Adrenal gland (tissue), 12 donors: ENCODE measurements around the gene LCE2D. TPM values are rescaled to one million over a fixed set of nuclear protein-coding genes. Genes with fewer than 3 reads are reported as not detected.
"Not testable (repeated sequence)": the region's sequence is repeated elsewhere in the genome, so short reads cannot be mapped to it uniquely, and the experiment has no call there.

Source experiments
- DNase-seq, 7 donors: peaks; one replicate each; pipeline ENCODE4 v3.0.0-alpha.2; 2019 to 2020
- H3K27ac ChIP-seq, 5 donors: fragments of 200-600 bp; sonication (generic) in 4 of 5; 1 replicate in 3 of 5; 2 replicates in 2 of 5; pipeline versions ENCODE4 v1.5.1 to v1.8.0; 2016 to 2020; ENCODE audit warnings: mild to moderate bottlenecking in 1 of 5
- H3K27me3 ChIP-seq: fragments of 200-600 bp; 2 replicates; pipeline ENCODE4 v1.8.0; 2021
- H3K36me3 ChIP-seq, 2 donors: fragments of 200-600 bp; replicated peaks in 1 of 2; 1 replicate in 1 of 2; 2 replicates in 1 of 2; pipeline versions ENCODE4 v1.5.1 to v1.8.0; 2018 to 2022
- H3K4me1 ChIP-seq, 2 donors: fragments of 200-600 bp; replicated peaks in 1 of 2; 1 replicate in 1 of 2; 2 replicates in 1 of 2; pipeline versions ENCODE4 v1.5.1 to v1.8.0; 2018 to 2021
- H3K4me3 ChIP-seq, 4 donors: fragments of 200-600 bp; sonication (generic) in 3 of 4; one replicate each; pipeline ENCODE4 v1.5.1; 2016 to 2018
- H3K9me3 ChIP-seq, 3 donors: fragments of 200-600 bp; sonication (generic) in 1 of 3; replicated peaks in 1 of 3; 1 replicate in 2 of 3; 2 replicates in 1 of 3; pipeline versions ENCODE4 v1.5.1 to v1.8.0; 2016 to 2021
- POLR2A ChIP-seq, 2 donors: fragments of 450-650 bp; IDR thresholded peaks; one replicate each; pipeline ENCODE4 v1.6.1; 2017; ENCODE audit warnings: antibody characterized with exemption in 2 of 2, mild to moderate bottlenecking in 2 of 2, moderate library complexity in 1 of 2
- WGBS, 4 donors: extraction: QIAGEN DNeasy Blood & Tissue Kit in 2 of 4; methylation state at CpG; one replicate each; pipeline versions ENCODE4 v1.1.5 to v1.1.7; 2013 to 2017; 5-methylcytosine and 5-hydroxymethylcytosine counted together
- intact Hi-C, 2 donors: fragments of 100-400 bp; cut with DNase I; formaldehyde crosslinking; loops; one replicate each; pipeline versions ENCODE4 v1.14.1 to v1.15.0; 2022 to 2023
- polyA plus RNA-seq, 3 donors: library from polyadenylated mRNA; stranded (reverse); fragments of 200-250 nt in 2 of 3; fragments of 350-450 nt in 1 of 3; fragmentation: Illumina TruSeq in 1 of 3; extraction: RNeasy Lipid Tissue Mini Kit (QIAGEN cat#74804) in 1 of 3; gene quantifications; one replicate each; pipeline ENCODE4 v1.2.3, GENCODE V29; 2013 to 2014
- total RNA-seq, 9 donors: library from RNA; depleted of rRNA in 4 of 9; stranded (reverse); fragments of >200 nt in 4 of 9; fragments of 120-200 nt in 1 of 9; fragmentation: NEBNext Ultra II Directional in 1 of 9; extraction: Animal tissue kit (Norgen Biotek cat#: 25700) in 1 of 9; gene quantifications; one replicate each; pipeline versions ENCODE4 v1.1.0 to v1.2.4, GENCODE V29; 2013 to 2023
- TF ChIP-seq, protein P1 (sequence below), 6 experiments: fragments of 450-650 bp in 4 of 6; fragments of 200-600 bp in 2 of 6; sonication (generic) in 1 of 6; IDR thresholded peaks; 1 replicate in 5 of 6; 2 replicates in 1 of 6; pipeline versions ENCODE4 v1.5.1 to v1.8.0; 2016 to 2021; ENCODE audit warnings: antibody characterized with exemption in 6 of 6, mild to moderate bottlenecking in 2 of 6, moderate library complexity in 1 of 6
- donor health status: healthy with polysubstance abuse.
- donor health status: Bipolar disorder and iron deficiency.
- donor health status: DM: yes; HTN: yes; CAD: no.
- donor health status: DM: no; HTN: no; CAD: no.
- donor health status: DM: no; HTN: no; CAD: no.
- donor health status: DM: yes; HTN: yes; CAD: no.

LCE2D gene
- total and polyA plus RNA-seq, 12 donors = not detected

DNA sequence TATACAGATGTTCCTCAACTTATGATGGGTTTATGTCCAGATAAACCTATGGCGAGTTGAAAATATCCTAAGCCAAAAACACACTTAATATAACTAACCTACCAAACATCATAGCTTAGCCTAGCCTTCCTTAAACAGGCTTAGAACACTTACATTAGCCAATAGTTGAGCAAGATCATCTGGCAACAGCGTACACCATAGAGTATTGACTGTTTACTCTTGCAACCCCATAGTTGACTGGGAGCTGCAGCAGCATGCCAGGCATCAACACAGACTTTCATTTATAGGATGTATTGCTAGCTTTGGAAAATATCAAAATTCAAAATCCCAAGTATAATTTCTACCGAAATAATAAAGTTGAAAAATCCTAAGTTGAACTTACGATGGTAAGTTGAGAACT lies 5.5 kb upstream of the LCE2D start:
- Histone ChIP-seq H3K27ac (no peak overlapping the region), H3K27me3 (peaks cover 3% of the 10 kb centered on the region), H3K4me3 (no peak overlapping the region), H3K36me3 (no peaks in the 10 kb centered on the region), H3K4me1 (no peaks in the 10 kb centered on the region), H3K9me3 (no peaks in the 10 kb centered on the region)
- WGBS, 4 donors = 76 to 88% (median 82%) methylated on average over 4 of the region's 4 CpGs
- TF ChIP-seq, protein P1, sequence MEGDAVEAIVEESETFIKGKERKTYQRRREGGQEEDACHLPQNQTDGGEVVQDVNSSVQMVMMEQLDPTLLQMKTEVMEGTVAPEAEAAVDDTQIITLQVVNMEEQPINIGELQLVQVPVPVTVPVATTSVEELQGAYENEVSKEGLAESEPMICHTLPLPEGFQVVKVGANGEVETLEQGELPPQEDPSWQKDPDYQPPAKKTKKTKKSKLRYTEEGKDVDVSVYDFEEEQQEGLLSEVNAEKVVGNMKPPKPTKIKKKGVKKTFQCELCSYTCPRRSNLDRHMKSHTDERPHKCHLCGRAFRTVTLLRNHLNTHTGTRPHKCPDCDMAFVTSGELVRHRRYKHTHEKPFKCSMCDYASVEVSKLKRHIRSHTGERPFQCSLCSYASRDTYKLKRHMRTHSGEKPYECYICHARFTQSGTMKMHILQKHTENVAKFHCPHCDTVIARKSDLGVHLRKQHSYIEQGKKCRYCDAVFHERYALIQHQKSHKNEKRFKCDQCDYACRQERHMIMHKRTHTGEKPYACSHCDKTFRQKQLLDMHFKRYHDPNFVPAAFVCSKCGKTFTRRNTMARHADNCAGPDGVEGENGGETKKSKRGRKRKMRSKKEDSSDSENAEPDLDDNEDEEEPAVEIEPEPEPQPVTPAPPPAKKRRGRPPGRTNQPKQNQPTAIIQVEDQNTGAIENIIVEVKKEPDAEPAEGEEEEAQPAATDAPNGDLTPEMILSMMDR (IDR thresholded peaks at IDR 0.05) = no peak
- no peak for TF ChIP-seq POLR2A (IDR thresholded peaks at IDR 0.05)
- no peak for DNase-seq
- intact Hi-C loops = no loop called here

DNA sequence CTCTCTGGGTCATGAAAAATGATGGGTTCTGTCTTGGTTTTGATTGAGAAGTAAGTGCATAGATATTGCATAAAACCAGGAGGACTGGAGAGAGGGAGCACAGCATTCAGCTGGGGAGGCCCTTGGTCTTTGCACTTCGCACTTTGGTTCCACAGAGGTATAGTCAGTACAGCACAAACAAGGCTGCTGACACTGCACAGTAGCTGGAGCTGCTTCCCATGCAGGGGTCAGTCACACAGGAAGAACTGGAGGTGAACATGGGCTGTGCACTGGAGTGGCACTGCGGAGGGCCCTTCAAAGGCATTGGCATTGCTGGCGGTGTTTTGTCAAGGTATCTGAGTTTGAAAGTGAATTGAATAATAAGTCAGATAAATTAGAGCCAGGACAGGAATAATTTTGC lies 4.5 kb upstream of the LCE2D start:
- H3K27ac ChIP-seq = no peak overlapping the region
- intact Hi-C loops = no loop called here
- no peak overlapping the region for H3K4me3 ChIP-seq
- WGBS, 4 donors = 83 to 93% (median 87%) methylated on average over 3 of the region's 3 CpGs
- no peak for TF ChIP-seq POLR2A (IDR thresholded peaks at IDR 0.05)
- TF ChIP-seq, protein P1 (IDR thresholded peaks at IDR 0.05) = no peak
- no peaks in the 10 kb centered on the region for H3K4me1 ChIP-seq
- H3K36me3 ChIP-seq = no peaks in the 10 kb centered on the region
- H3K27me3 ChIP-seq = peaks cover 3% of the 10 kb centered on the region
- H3K9me3 ChIP-seq = no peaks in the 10 kb centered on the region
- no peak for DNase-seq

DNA sequence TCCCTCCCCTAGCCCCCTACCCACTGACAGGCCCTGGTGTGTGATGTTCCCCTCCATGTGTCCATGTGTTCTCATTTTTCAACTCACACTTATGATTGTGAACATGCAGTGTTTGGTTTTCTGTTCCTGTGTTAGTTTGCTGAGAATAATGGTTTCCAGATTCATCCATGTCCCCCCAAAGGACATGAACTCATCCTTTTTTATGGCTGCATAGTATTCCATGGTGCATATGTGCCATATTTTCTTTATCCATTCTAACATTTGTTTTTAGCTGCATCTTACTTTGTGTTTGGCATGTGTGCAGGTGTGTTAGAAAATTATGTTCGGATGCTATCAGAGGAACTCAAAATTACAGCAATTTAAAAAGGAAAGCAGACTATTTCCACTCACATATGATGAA lies 3.0 kb downstream of the LCE2D start:
- intact Hi-C loops, H3K27me3 ChIP-seq, H3K4me1 ChIP-seq, H3K4me3 ChIP-seq, H3K9me3 ChIP-seq, H3K36me3 ChIP-seq, DNase-seq, H3K27ac ChIP-seq: not testable (repeated sequence)
- 84 to 90% (median 88%) methylated on average over 1 of the region's 1 CpG for WGBS, 4 donors

DNA sequence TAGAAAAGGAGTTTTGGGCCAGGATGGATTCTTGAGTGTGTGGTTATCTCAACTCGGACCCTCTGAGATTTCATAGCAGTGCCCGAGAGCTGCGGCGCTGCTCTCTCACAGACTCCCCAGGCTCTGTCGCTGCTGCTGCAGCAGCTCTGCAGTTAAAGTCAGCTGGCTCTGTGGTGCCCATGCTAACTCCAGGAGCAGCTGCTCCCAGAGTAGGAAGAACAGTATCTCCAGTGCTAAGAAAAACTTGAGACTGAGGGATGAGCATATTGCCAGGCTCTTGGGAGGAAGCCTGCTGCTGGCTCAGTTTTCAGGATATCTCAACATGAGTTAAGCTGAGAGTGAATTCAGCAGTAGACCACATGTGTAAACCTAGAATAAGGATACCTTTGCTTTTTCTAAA lies 4.5 kb downstream of the LCE2D start:
- Histone ChIP-seq H3K9me3 (no peaks in the 10 kb centered on the region), H3K27ac (no peak overlapping the region), H3K4me3 (no peak overlapping the region), H3K27me3 (no peaks in the 10 kb centered on the region), H3K4me1 (no peaks in the 10 kb centered on the region), H3K36me3 (no peaks in the 10 kb centered on the region)
- TF ChIP-seq, protein P1 (IDR thresholded peaks at IDR 0.05) = no peak
- no peak for TF ChIP-seq POLR2A (IDR thresholded peaks at IDR 0.05)
- DNase-seq = no peak
- WGBS, 4 donors = 80 to 93% (median 83%) methylated on average over 5 of the region's 5 CpGs
- intact Hi-C loops = no loop called here

DNA sequence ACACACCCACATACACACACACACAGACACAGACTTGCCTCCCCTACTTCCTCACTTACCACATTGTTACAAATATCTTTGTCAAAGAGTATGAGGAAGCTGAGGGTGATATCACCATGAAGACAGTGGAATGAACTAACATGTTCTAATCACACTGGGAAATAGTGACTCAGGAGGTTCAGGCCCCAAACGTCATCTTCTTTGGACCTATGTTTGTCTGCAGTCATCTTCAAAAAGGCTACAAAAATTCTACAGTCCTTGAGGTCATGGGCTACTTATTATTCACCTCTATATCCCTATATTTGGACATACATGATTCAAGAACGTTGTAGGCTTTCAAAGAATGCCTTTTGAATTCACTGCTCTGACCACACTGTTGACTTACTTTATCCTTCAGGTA lies 9.8 kb downstream of the LCE2D start:
- H3K4me1 ChIP-seq = no peaks in the 10 kb centered on the region
- WGBS, 4 donors = 39 to 46% (median 42%) methylated on average over 2 of the region's 2 CpGs
- H3K9me3 ChIP-seq = no peaks in the 10 kb centered on the region
- H3K4me3 ChIP-seq = no peak overlapping the region
- intact Hi-C loops = no loop called here
- H3K36me3 ChIP-seq = no peaks in the 10 kb centered on the region
- TF ChIP-seq POLR2A (IDR thresholded peaks at IDR 0.05) = no peak
- TF ChIP-seq, protein P1 (IDR thresholded peaks at IDR 0.05) = no peak
- H3K27me3 ChIP-seq = no peaks in the 10 kb centered on the region
- H3K27ac ChIP-seq = no peak overlapping the region
- no peak for DNase-seq

DNA sequence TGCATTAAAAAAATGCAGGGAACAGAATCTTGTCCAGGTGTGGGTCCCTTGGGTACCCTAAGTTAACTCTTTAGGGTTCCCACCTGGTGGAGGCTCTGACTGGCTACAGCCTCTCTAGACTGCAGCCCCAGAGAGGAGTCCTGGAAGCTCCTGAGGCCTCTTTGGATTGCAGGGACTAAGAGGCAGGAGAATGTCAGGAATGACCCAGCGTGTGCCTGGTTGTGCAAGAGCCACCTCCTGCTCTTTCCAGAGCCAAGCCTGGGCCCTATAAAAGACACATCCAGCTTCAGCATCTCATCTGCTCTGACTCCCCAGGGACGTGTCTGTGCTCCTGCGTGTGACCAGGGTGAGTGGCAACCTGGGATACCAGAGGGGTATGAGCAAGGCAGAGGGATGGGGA lies 11.8 kb downstream of the LCE2D start, which contains the start of gene LCE2C:
Gene LCE2C, plus strand, starts transcription at position 297 of the 400 bp plus-strand sequence. CDS start 737 bp downstream, outside the sequence.
- H3K4me3 ChIP-seq, H3K27ac ChIP-seq, H3K36me3 ChIP-seq, H3K9me3 ChIP-seq, H3K27me3 ChIP-seq, DNase-seq, H3K4me1 ChIP-seq, intact Hi-C loops: not testable (repeated sequence)
- 75 to 83% (median 81%) methylated on average over 2 to 3 of the region's 3 CpGs; no CpG with 5 or more reads in 1 of the 4 donors for WGBS, 4 donors
